Small intestine (tissue), 7 donors: Measurements from ENCODE around the gene DAPK2. TPM values are rescaled to one million over a fixed set of nuclear protein-coding genes. Genes with fewer than 3 reads are reported as not detected.

Experiments used
- DNase-seq, 2 donors: peaks; one replicate each; pipeline versions ENCODE4 v3.0.0 to v3.0.0-alpha.2; 2013
- FAIRE-seq: peaks from 2 replicates; lab custom pipeline; 2012; peaks lifted over from hg19 to GRCh38; lab: Jason Lieb, UNC
- H3K27ac ChIP-seq, 3 donors: one replicate each; pipeline ENCODE4 v1.5.1; 2013; ENCODE audit warnings: low read length in 2 of 3, mild to moderate bottlenecking in 2 of 3, control low read depth in 1 of 3, inconsistent platforms in 1 of 3, low read depth in 1 of 3, moderate library complexity in 1 of 3
- H3K27me3 ChIP-seq, 3 donors: one replicate each; pipeline ENCODE4 v1.6.1; 2013; ENCODE audit warnings: low read length in 3 of 3, inconsistent platforms in 1 of 3; ENCODE audit not compliant: control insufficient read depth in 3 of 3, insufficient read depth in 3 of 3
- H3K36me3 ChIP-seq, 3 donors: one replicate each; pipeline ENCODE4 v1.6.1; 2013; ENCODE audit warnings: low read length in 3 of 3, inconsistent platforms in 1 of 3, low read depth in 1 of 3, mild to moderate bottlenecking in 1 of 3, moderate library complexity in 1 of 3; ENCODE audit not compliant: control insufficient read depth in 3 of 3, insufficient read depth in 2 of 3
- H3K4me1 ChIP-seq, 3 donors: one replicate each; pipeline ENCODE4 v1.6.1; 2013; ENCODE audit warnings: low read length in 2 of 3, inconsistent platforms in 1 of 3, low read depth in 1 of 3, mild to moderate bottlenecking in 1 of 3, moderate library complexity in 1 of 3; ENCODE audit not compliant: control insufficient read depth in 3 of 3, insufficient read depth in 2 of 3
- H3K4me3 ChIP-seq, 3 donors: one replicate each; pipeline ENCODE4 v1.5.1; 2013; ENCODE audit warnings: low read length in 3 of 3, control low read depth in 1 of 3, inconsistent platforms in 1 of 3, low read depth in 1 of 3, mild to moderate bottlenecking in 1 of 3, moderate library complexity in 1 of 3
- H3K9me3 ChIP-seq, 2 donors: one replicate each; pipeline ENCODE4 v1.6.1; 2013; ENCODE audit warnings: low read depth in 1 of 2, low read length in 1 of 2; ENCODE audit not compliant: control insufficient read depth in 2 of 2, insufficient read depth in 1 of 2
- WGBS, 3 donors: extraction: QIAGEN DNeasy Blood & Tissue Kit; methylation state at CpG; one replicate each; pipeline ENCODE4 v1.1.7; 2013; 5-methylcytosine and 5-hydroxymethylcytosine counted together
- polyA plus RNA-seq, 4 donors: library from polyadenylated mRNA; stranded (reverse) in 3 of 4; unstranded in 1 of 4; fragments of 200-250 nt in 3 of 4; fragments of 120-200 nt in 1 of 4; gene quantifications; one replicate each; pipeline versions ENCODE4 v1.2.1 to v1.2.3, GENCODE V29; 2013
- donor health status: healthy with polysubstance abuse.
- donor health status: control.
- donor health status: control.
- donor health status: Bipolar disorder and iron deficiency.
- donor health status: healthy.

DAPK2 gene
- polyA plus RNA-seq, 4 donors = 10.3 to 91.6 (median 47.5) TPM

- Histone ChIP-seq H3K4me3 (no peak overlapping the region), H3K36me3 (peaks cover 0 to 8% (median 6%) of the 10 kb centered on the region in 3 donors), H3K27ac (peak overlapping the region in 2 of 3 donors; percentile 53 to 67), H3K4me1 (peaks cover 13 to 46% (median 15%) of the 10 kb centered on the region in 3 donors), H3K27me3 (no peaks in the 10 kb centered on the region), H3K9me3 (no peaks in the 10 kb centered on the region)
- WGBS, 3 donors = 51 to 81% (median 69%) methylated on average over 6 of the region's 6 CpGs
- DNase-seq (no peak), FAIRE-seq (no peak)
Observed at GRCh38 chr15:63979262-63979793, 67.0 kb downstream of the DAPK2 start.

- DNase-seq (peak; percentile 47 to 84), FAIRE-seq (no peak)
- Histone ChIP-seq H3K27me3 (no peaks in the 10 kb centered on the region), H3K4me1 (peaks cover 12 to 47% (median 14%) of the 10 kb centered on the region in 3 donors), H3K9me3 (no peaks in the 10 kb centered on the region), H3K4me3 (no peak overlapping the region), H3K36me3 (peaks cover 0 to 8% (median 6%) of the 10 kb centered on the region in 3 donors), H3K27ac (peak overlapping the region; percentile 14 to 67 (median 53))
- WGBS, 3 donors = 34 to 59% (median 51%) methylated on average over 4 of the region's 4 CpGs
Observed at GRCh38 chr15:63978511-63979261, 67.6 kb downstream of the DAPK2 start.

- Histone ChIP-seq H3K9me3 (no peaks in the 10 kb centered on the region), H3K4me1 (peaks cover 15 to 50% (median 24%) of the 10 kb centered on the region in 3 donors), H3K27ac (peak overlapping the region in 2 of 3 donors; percentile 31 to 65), H3K36me3 (peaks cover 0 to 2% (median 0%) of the 10 kb centered on the region in 3 donors), H3K27me3 (no peaks in the 10 kb centered on the region), H3K4me3 (no peak overlapping the region)
- DNase-seq = peak; percentile 67 to 94
- FAIRE-seq = no peak
- WGBS, 3 donors = 4 to 67% (median 36%) methylated on average over 2 of the region's 2 CpGs
Observed at GRCh38 chr15:63977119-63977518, 69.2 kb downstream of the DAPK2 start.

GRCh38 chr15:63974021-63974420 lies 72.3 kb downstream of the DAPK2 start:
- Histone ChIP-seq H3K4me1 (peaks cover 23 to 71% (median 42%) of the 10 kb centered on the region in 3 donors), H3K27ac (peak overlapping the region in 1 of 3 donors; percentile 27), H3K4me3 (no peak overlapping the region), H3K9me3 (no peaks in the 10 kb centered on the region), H3K36me3 (peaks cover 0 to 3% (median 0%) of the 10 kb centered on the region in 3 donors), H3K27me3 (no peaks in the 10 kb centered on the region)
- FAIRE-seq (no peak), DNase-seq (no peak)

DNA sequence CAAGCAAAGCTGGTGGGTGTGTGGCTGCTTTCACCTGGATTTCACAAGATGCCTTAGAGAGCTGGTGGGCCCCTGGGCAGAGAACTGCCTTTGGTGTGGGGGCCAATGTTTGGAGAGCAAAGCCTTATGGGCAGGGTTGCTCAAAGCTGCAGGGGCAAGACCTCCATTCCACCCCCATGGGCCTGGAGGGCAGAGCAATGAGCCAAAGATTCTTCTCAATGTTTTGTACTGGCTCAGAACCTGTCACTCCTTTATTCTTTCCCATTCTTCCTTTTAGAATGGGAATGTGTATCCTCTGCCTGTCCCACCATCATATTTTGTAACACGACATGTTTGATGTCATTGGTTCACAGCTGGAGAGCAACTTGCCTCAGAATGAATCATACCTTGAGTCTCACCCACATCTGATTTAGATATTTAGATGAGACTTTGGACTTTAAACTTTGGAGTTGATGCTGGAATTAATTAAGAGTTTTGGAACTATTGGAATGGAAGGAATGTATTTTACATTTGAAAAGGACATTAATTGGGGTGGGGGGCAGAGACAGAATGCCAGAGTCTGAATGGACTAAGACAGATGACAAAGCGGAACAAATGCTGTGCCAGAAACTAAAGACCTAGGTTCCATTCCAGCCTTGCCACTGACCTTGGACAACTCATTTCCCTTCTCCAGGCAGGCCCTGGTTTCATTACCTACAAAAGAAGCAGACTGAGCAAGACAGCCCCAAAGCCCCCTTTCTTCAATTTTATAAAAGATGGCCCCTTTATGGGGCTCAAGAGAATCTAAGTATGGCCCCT lies 72.9 kb downstream of the DAPK2 start:
- Histone ChIP-seq H3K4me3 (no peak overlapping the region), H3K4me1 (peaks cover 29 to 71% (median 39%) of the 10 kb centered on the region in 3 donors), H3K9me3 (no peaks in the 10 kb centered on the region), H3K27ac (peak overlapping the region in 2 of 3 donors; percentile 3 to 61), H3K36me3 (peaks cover 0 to 3% (median 0%) of the 10 kb centered on the region in 3 donors), H3K27me3 (no peaks in the 10 kb centered on the region)
- WGBS, 3 donors = 8 to 37% (median 20%) methylated on average over 2 of the region's 2 CpGs
- DNase-seq = peak; percentile 44 to 89
- FAIRE-seq = no peak

DNA sequence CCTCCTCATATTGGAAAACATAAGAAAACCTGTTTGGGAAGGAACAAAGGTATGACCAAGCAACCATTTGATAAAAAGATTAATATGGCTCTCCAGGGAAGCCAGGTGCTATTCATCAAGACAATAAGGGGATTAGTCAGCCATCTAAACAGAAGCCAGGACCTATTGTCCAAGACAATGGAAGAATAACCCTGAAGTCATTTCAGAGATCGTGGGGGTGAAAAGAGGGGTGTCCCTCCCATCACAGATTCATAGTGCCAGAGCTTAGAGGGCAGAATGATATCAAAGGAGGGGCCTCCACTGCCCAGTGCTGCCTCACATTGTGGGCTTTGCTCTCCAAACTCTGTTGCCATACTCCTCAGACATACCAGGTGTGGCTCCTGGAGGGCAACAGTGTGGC lies 73.5 kb downstream of the DAPK2 start:
- no peaks in the 10 kb centered on the region for H3K9me3 ChIP-seq
- H3K27me3 ChIP-seq = no peaks in the 10 kb centered on the region
- WGBS, 3 donors = 41 to 61% (median 50%) methylated on average over 1 of the region's 1 CpG
- DNase-seq (no peak), FAIRE-seq (no peak)
- H3K4me3 ChIP-seq = no peak overlapping the region
- H3K27ac ChIP-seq = peak overlapping the region in 2 of 3 donors; percentile 3 to 61
- H3K4me1 ChIP-seq = peaks cover 33 to 73% (median 37%) of the 10 kb centered on the region in 3 donors
- H3K36me3 ChIP-seq = peaks cover 0 to 3% (median 0%) of the 10 kb centered on the region in 3 donors

DNA sequence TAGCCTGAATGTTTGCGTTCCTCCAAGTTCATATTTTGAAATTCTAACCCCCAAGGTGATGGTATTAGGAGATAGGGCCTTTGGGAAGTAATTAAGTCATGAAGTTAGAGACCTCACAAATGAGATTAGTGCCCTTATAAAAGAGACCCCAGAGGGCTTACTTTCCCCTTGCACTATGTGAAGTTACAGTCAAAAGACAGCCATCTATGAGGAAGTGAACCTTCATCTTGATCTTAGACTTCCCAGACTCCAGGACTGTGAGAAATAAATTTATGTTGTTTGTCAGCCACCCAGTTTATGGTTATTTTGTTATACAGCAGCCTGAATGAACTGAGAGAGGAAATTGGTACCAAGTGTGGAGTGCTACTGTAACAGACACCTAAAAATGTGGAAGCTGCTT lies 74.4 kb downstream of the DAPK2 start:
- H3K4me3 ChIP-seq = no peak overlapping the region
- H3K27me3 ChIP-seq = no peaks in the 10 kb centered on the region
- peak overlapping the region; percentile 88 to 90 (median 88) for H3K27ac ChIP-seq
- no peak for FAIRE-seq
- no peaks in the 10 kb centered on the region for H3K9me3 ChIP-seq
- WGBS, 3 donors = 91 to 93% (median 93%) methylated on average over 1 of the region's 1 CpG
- H3K36me3 ChIP-seq = peaks cover 0 to 3% (median 0%) of the 10 kb centered on the region in 3 donors
- no peak for DNase-seq
- H3K4me1 ChIP-seq = peaks cover 29 to 70% (median 34%) of the 10 kb centered on the region in 3 donors

GRCh38 chr15:63971427-63971805 lies 74.9 kb downstream of the DAPK2 start:
- no peaks in the 10 kb centered on the region for H3K27me3 ChIP-seq
- H3K27ac ChIP-seq = peak overlapping the region; percentile 88 to 90 (median 88)
- WGBS, 3 donors = 66 to 73% (median 70%) methylated on average over 2 of the region's 2 CpGs
- DNase-seq (peak; percentile 30 to 33), FAIRE-seq (no peak)
- H3K36me3 ChIP-seq = peaks cover 0 to 5% (median 1%) of the 10 kb centered on the region in 3 donors
- peaks cover 29 to 68% (median 34%) of the 10 kb centered on the region in 3 donors for H3K4me1 ChIP-seq
- no peaks in the 10 kb centered on the region for H3K9me3 ChIP-seq
- no peak overlapping the region for H3K4me3 ChIP-seq
